Measurements from ENCODE around the gene LENEP. TPM values are rescaled to one million over a fixed set of nuclear protein-coding genes. Genes with fewer than 3 reads are reported as not detected.
"Not testable (repeated sequence)": the region's sequence is repeated elsewhere in the genome, so short reads cannot be mapped to it uniquely, and the experiment has no call there.

LENEP gene
- total RNA-seq, 2 experiments from 2014 or later: 0.79 to 0.80 TPM

DNA sequence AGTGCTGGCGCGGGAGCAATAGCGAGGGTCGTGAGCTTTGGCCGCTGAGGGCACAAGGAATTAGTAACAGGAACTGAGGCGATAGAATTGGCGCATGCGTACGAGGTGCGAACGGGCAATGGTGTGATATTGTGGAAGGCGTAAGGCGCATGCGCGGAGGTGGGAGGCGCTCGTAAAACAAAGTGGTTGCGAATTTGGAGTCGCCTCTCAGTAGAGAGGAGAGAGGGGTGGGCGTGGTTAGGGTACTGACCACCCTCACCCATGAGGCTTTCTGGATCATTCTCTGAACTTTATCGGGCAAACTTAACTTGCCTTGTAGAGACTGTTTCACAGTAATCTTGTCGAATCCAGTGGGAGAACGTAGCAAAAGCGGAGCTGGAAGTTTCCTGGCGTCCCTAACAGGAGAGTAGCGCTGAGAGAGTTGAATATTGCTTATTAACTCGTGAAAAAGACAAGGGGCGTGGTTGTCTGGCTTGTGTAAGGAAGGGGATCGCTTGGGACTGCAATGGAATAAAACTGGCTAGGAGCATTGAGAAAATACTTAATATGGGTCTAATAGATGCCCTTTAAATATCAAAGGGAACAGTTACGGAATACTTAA is 18.5 kb upstream of the LENEP start:
- no peaks in the 10 kb centered on the region for H3K9me3 Mint-ChIP-seq (ENCODE audit: low read depth)
- H3K4me3 Mint-ChIP-seq: no peak overlapping the region
- no peaks in the 10 kb centered on the region for H3K27me3 Mint-ChIP-seq
- CTCF ChIA-PET: interaction anchor here (0.5 to 2.9 kb wide), 6 partner anchors 23 to 1471 kb away, joined by 3 to 15 read pairs (median 3); no protein-coding TSS in a partner anchor
- peaks cover 24% of the 10 kb centered on the region for H3K36me3 Mint-ChIP-seq (ENCODE audit: low read depth)
- H3K4me1 Mint-ChIP-seq: peaks cover 28% of the 10 kb centered on the region
- ATAC-seq: peak; percentile 47
- intact Hi-C loops (cut with DNase I, micrococcal nuclease): loop anchor here (1.0 to 10.0 kb wide), 19 partner anchors 8 to 790 kb away; partner anchors contain the start of genes FLAD1 (in 2 of the 2), UBE2Q1 (in 2 of the 2), ADAM15 (in 1 of the 2) and ADAR (in 1 of the 2)
- POLR2A ChIA-PET: interaction anchor here (0.7 to 2.3 kb wide), 8 partner anchors 24 to 670 kb away, joined by 3 to 12 read pairs (median 3); partner anchors contain the start of genes EFNA4 and PMVK
- no peak overlapping the region for H3K27ac Mint-ChIP-seq
- peak; percentile 97 for DNase-seq

DNA sequence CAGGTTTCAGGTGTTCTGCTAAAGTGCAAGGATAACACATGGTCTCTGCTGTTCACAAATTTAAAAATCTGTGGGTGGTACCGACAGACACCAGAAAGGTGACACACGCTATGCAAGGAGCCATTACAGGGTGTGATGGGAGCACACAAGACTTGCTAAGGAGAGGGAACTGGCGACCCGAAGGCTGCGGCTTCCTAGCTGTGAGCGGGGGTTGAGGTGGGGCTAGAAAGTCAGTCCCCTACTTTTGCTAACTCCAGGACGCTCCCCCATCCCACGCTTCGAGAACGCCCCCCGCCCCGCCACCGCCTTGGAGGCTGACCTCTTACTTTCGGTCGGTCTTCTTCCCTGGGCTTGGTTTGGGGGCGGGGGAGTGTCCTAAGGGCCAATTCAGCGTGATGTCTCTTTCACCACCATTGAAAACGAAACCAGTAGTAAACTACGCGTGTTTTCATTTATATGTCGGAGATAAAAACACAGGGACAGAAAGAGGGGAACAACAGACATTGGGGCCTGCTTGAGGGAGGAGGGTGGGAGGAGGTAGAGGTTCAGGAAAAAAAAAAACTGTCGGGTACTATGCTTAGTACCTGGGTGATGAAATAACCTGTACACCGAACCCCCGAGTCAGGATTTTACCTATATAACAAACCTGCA is 17.9 kb upstream of the LENEP start:
- H3K9me3 Mint-ChIP-seq (ENCODE audit: low read depth): no peaks in the 10 kb centered on the region
- H3K27me3 Mint-ChIP-seq: no peaks in the 10 kb centered on the region
- no peak overlapping the region for H3K4me3 Mint-ChIP-seq
- intact Hi-C loops (cut with DNase I, micrococcal nuclease): loop anchor here (2.0 to 10.0 kb wide), 3 partner anchors 41 to 791 kb away; partner anchors contain the start of genes DAP3 (in 1 of the 2) and YY1AP1 (in 1 of the 2)
- H3K36me3 Mint-ChIP-seq (ENCODE audit: low read depth): peaks cover 27% of the 10 kb centered on the region
- peaks cover 28% of the 10 kb centered on the region for H3K4me1 Mint-ChIP-seq
- ATAC-seq (no peak), DNase-seq (peak; percentile 73)
- no peak overlapping the region for H3K27ac Mint-ChIP-seq
- POLR2A ChIA-PET: interaction anchor here (0.7 to 2.3 kb wide), 7 partner anchors 23 to 670 kb away, joined by 3 to 12 read pairs (median 3); partner anchors contain the start of genes EFNA4 and PMVK
- CTCF ChIA-PET: interaction anchor here (0.6 to 2.9 kb wide), 7 partner anchors 10 to 109 kb away, joined by 3 to 12 read pairs (median 3); no protein-coding TSS in a partner anchor

DNA sequence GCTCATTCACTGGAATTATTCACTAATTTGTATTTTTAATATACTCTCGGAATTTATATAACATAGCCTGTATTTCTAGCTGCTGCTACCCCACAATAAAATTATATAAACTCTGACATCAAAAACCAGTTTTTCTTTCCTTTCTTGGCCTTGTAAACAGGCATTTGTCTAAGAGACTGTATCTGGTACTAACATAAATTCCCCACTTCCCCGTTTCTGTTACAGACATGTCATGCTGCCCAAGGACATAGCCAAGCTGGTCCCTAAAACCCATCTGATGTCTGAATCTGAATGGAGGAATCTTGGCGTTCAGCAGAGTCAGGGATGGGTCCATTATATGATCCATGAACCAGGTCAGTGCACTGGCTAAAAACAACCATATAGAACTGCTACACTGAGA is 15.6 kb upstream of the LENEP start:
- POLR2A ChIA-PET: interaction anchor here (0.6 kb wide), 1 partner anchor 47 kb away, joined by 9 read pairs; no protein-coding TSS in a partner anchor
- CTCF ChIA-PET: interaction anchor here (0.7 to 4.1 kb wide), 3 partner anchors 17 to 22 kb away, joined by 3 to 15 read pairs (median 7); no protein-coding TSS in a partner anchor
- ATAC-seq; H3K9me3 Mint-ChIP-seq (ENCODE audit: low read depth); H3K27me3 Mint-ChIP-seq; DNase-seq; H3K4me3 Mint-ChIP-seq: not testable (repeated sequence)
- peaks cover 15% of the 10 kb centered on the region for H3K4me1 Mint-ChIP-seq
- H3K27ac Mint-ChIP-seq: peak overlapping the region; percentile 2
- H3K36me3 Mint-ChIP-seq (ENCODE audit: low read depth): peaks cover 27% of the 10 kb centered on the region
- intact Hi-C loops (cut with DNase I, micrococcal nuclease): loop anchor here in 1 of 2 experiments (10.0 kb wide), 2 partner anchors 707 to 793 kb away; partner anchors contain the start of genes DAP3 and YY1AP1

DNA sequence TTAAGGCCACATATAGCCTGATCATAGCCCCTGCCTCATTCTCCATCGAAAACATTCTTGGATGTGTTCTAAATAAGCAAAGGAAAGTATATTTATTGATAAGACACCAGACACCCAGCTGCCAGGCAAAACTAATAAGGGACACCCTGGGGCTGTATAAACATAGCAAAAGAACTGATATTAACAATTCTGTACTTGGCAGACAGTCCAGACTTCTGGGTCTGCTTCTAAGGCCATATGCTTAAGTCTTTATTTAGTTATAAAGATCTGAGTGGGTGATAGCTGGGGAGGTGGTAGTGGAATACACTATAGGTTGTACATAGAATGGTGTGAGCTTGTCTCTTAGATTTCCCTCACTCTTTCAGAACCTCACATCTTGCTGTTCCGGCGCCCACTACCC is 15.0 kb upstream of the LENEP start:
- DNase-seq: no peak
- POLR2A ChIA-PET: interaction anchor here (0.6 kb wide), 1 partner anchor 47 kb away, joined by 9 read pairs; no protein-coding TSS in a partner anchor
- intact Hi-C loops (cut with DNase I, micrococcal nuclease): loop anchor here in 1 of 2 experiments (10.0 kb wide), 2 partner anchors 706 to 794 kb away; partner anchors contain the start of genes DAP3 and YY1AP1
- H3K27me3 Mint-ChIP-seq: no peaks in the 10 kb centered on the region
- H3K4me3 Mint-ChIP-seq: no peak overlapping the region
- H3K4me1 Mint-ChIP-seq: peaks cover 12% of the 10 kb centered on the region
- H3K27ac Mint-ChIP-seq: no peak overlapping the region
- CTCF ChIA-PET: interaction anchor here (1.4 to 4.1 kb wide), 3 partner anchors 16 to 21 kb away, joined by 4 to 15 read pairs (median 7); no protein-coding TSS in a partner anchor
- no peak for ATAC-seq
- peaks cover 27% of the 10 kb centered on the region for H3K36me3 Mint-ChIP-seq (ENCODE audit: low read depth)
- H3K9me3 Mint-ChIP-seq (ENCODE audit: low read depth): no peaks in the 10 kb centered on the region

DNA sequence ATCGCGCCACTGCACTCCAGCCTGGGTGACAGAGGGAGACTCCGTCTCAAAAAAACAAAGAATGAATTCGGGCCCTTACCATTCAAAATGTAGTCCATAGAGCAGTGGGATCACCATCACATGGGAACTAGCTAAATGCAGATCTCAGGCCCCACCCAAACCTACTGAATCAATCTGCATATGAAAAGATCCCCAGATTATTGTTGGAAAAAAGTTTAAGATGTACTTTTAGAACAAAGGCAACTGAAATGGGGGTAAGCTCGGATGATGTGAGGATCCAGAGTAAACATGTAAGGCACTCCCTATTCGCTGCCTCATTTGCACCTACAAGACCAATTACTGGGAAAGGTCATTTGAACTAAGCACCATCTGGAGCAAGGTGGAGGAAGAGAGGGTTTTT is 11.0 kb upstream of the LENEP start:
- Mint-ChIP-seq H3K27me3 (no peaks in the 10 kb centered on the region), H3K9me3 (ENCODE audit: low read depth) (no peaks in the 10 kb centered on the region), H3K36me3 (ENCODE audit: low read depth) (peaks cover 32% of the 10 kb centered on the region), H3K4me3 (no peak overlapping the region), H3K27ac (no peak overlapping the region), H3K4me1 (peaks cover 23% of the 10 kb centered on the region)
- ChIA-PET CTCF (interaction anchor here (1.0 to 6.5 kb wide), 3 partner anchors 14 to 34 kb away, joined by 4 to 82 read pairs (median 25); partner anchors contain the start of genes LENEP and PBXIP1), POLR2A (interaction anchor here (0.6 to 2.5 kb wide), 7 partner anchors 11 to 1125 kb away, joined by 3 to 10 read pairs (median 5); no protein-coding TSS in a partner anchor)
- ATAC-seq (no peak), DNase-seq (no peak)
- intact Hi-C loops (cut with DNase I, micrococcal nuclease): loop anchor here (2.0 to 5.0 kb wide), 3 partner anchors 16 to 190 kb away; partner anchors contain the start of genes ADAM15 (in 1 of the 2), KRTCAP2 (in 1 of the 2) and TRIM46 (in 1 of the 2)

DNA sequence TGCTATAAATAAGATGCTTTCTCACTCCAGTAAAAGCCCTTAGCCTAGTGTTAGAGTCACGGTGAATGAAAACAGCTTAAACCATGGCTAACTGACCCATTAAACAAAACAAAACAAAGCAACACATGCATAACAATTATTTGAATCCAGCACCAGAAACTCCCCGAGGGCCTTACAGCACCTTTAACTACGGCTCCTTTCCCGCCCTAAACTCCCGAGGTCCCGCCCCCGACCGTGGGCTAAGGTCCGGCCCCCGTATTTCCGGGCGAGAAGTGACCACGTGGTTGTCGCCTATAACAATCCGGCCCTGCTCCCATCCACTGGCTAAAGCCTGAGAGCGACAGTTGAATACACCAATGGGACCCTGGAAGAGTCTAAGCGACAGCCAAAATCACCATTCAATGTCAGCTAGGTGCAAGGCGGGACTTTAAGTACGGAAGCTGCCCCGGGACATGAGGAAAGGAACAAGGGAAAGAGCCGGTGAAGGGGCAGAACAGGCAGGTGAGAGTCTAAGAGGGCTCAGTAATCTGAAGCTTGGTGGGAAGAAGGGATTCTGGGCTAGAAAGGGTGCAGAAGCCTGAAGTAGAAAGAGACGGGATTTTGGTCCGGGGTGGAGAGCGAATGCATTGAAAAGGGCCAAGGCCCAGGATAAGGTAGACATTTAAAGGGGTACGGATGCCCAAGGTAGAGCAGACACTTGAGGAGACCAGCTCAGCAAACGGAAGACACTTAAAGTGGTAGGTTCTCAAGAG is 10.3 kb upstream of the LENEP start, which contains the start of gene FLAD1:
Gene FLAD1, plus strand, starts transcription at position 448 of the 752 bp plus-strand sequence. CDS start 351 bp downstream, outside the sequence.
- Mint-ChIP-seq H3K4me1 (peaks cover 21% of the 10 kb centered on the region), H3K36me3 (ENCODE audit: low read depth) (peaks cover 31% of the 10 kb centered on the region), H3K4me3 (no peak within 1 kb of the TSS), H3K27ac (no peak within 1 kb of the TSS), H3K27me3 (no peaks in the 10 kb centered on the region), H3K9me3 (ENCODE audit: low read depth) (no peaks in the 10 kb centered on the region)
- DNase-seq (peak; percentile 97), ATAC-seq (peak; percentile 99)
- ChIA-PET POLR2A (interaction anchor here (0.6 to 2.5 kb wide), 8 partner anchors 10 to 98 kb away, joined by 3 to 10 read pairs (median 4); partner anchors contain the start of gene PYGO2), CTCF (interaction anchor here (0.5 to 6.5 kb wide), 12 partner anchors 13 to 648 kb away, joined by 3 to 82 read pairs (median 4); partner anchors contain the start of genes LENEP and PBXIP1)
- intact Hi-C loops (cut with DNase I, micrococcal nuclease): loop anchor here (1.0 to 5.0 kb wide), 10 partner anchors 9 to 189 kb away; partner anchors contain the start of genes ADAM15 (in 2 of the 2), CKS1B (in 2 of the 2), KRTCAP2 (in 1 of the 2) and PYGO2 (in 1 of the 2)

DNA sequence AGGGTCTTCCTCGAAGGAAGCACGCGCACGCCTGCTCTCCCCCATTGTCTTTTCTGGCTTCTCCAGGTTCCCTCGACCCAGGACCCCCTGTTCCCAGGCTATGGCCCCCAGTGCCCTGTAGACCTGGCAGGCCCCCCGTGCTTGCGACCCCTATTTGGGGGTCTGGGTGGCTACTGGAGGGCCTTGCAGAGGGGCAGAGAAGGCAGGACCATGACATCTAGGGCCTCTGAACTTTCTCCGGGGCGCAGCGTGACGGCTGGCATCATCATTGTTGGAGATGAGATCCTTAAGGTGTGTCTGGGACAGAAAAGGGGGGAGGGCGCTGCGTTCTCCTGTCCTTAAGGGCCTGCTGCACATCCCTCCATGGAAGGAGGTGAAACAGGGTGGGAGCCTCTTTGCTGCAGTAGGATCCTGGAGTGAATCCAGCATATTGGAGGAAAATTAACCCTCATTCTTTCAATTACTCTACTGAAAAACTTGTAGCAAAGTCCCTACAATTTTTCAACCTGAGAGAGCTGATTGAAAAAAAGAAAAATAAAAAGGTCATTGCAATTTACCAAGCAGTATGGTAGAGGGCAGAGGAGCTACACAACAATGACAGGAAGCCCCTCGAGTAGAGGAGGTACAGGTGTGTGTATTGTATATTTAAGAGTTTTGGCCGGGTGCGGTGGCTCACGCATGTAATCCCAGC is 9.5 kb upstream of the LENEP start:
- no peaks in the 10 kb centered on the region for H3K9me3 Mint-ChIP-seq (ENCODE audit: low read depth)
- peaks cover 25% of the 10 kb centered on the region for H3K4me1 Mint-ChIP-seq
- ChIA-PET POLR2A (interaction anchor here (0.6 to 2.5 kb wide), 6 partner anchors 10 to 99 kb away, joined by 3 to 10 read pairs (median 4); partner anchors contain the start of gene PYGO2), CTCF (interaction anchor here (0.5 to 6.5 kb wide), 17 partner anchors 12 to 649 kb away, joined by 3 to 82 read pairs (median 4); partner anchors contain the start of genes LENEP and PBXIP1)
- H3K36me3 Mint-ChIP-seq (ENCODE audit: low read depth): peaks cover 31% of the 10 kb centered on the region
- DNase-seq (peak; percentile 32), ATAC-seq (no peak)
- H3K27ac Mint-ChIP-seq: no peak overlapping the region
- no peaks in the 10 kb centered on the region for H3K27me3 Mint-ChIP-seq
- intact Hi-C loops (cut with DNase I, micrococcal nuclease): loop anchor here (1.0 to 5.0 kb wide), 10 partner anchors 10 to 188 kb away; partner anchors contain the start of genes ADAM15 (in 2 of the 2), CKS1B (in 2 of the 2), KRTCAP2 (in 1 of the 2) and PYGO2 (in 1 of the 2)
- no peak overlapping the region for H3K4me3 Mint-ChIP-seq

DNA sequence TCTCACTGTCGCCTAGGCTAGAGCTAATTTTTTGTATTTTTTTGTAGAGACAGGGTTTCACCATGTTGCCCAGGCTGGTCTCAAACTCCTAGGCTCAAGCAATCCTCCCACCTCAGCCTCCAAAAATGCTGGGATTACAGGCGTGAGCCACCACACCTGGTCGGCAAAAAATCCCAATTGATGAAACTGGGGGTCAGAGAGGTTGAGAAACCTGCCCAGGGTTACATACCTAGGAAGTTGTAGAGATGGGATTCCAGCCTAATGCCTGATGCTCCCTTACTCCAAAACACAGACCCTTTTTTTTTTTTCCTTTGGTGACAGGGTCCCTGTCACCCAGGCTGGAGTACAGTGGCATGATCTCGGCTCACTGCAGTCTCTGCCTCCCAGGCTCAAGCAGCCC is 6.7 kb upstream of the LENEP start:
- ChIA-PET CTCF (interaction anchor here (1.1 to 6.5 kb wide), 3 partner anchors 10 to 25 kb away, joined by 3 to 82 read pairs (median 4); partner anchors contain the start of genes LENEP and PYGO2), POLR2A (interaction anchor here (0.8 kb wide), 1 partner anchor 10 kb away, joined by 6 read pairs; no protein-coding TSS in a partner anchor)
- DNase-seq; H3K27ac Mint-ChIP-seq; H3K9me3 Mint-ChIP-seq (ENCODE audit: low read depth); H3K4me3 Mint-ChIP-seq; ATAC-seq; H3K27me3 Mint-ChIP-seq; intact Hi-C loops (cut with DNase I, micrococcal nuclease): not testable (repeated sequence)
- H3K36me3 Mint-ChIP-seq (ENCODE audit: low read depth): peaks cover 26% of the 10 kb centered on the region
- peaks cover 23% of the 10 kb centered on the region for H3K4me1 Mint-ChIP-seq

DNA sequence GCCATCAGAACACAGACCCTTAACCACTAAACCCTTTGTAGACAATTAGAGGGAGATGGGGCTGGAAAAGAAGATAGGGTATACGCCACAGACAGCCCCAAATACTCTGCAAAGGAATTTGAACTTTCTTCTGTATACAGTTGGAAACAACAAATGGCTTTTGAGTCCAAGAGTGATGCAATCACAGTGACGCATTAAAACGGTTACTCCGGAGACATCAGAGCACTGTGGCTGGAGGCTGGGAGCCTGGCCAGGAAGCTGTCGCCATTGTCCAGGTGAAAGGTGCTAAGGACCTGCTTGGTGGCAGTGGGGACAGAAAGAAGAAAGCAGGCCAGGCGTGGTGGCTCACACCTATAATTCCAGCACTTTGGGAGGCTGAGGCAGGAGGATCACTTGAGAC is 6.1 kb upstream of the LENEP start:
- Mint-ChIP-seq H3K9me3 (ENCODE audit: low read depth) (no peaks in the 10 kb centered on the region), H3K27me3 (no peaks in the 10 kb centered on the region), H3K36me3 (ENCODE audit: low read depth) (peaks cover 24% of the 10 kb centered on the region), H3K4me3 (no peak overlapping the region), H3K4me1 (peaks cover 21% of the 10 kb centered on the region), H3K27ac (no peak overlapping the region)
- CTCF ChIA-PET: interaction anchor here (1.2 to 2.2 kb wide), 2 partner anchors 11 to 26 kb away, joined by 3 to 9 read pairs; partner anchors contain the start of gene PYGO2
- no peak for DNase-seq
- intact Hi-C loops (cut with DNase I, micrococcal nuclease): no loop called here
- POLR2A ChIA-PET: no interaction called here
- ATAC-seq: no peak
